K562 (cell line): Measurements from ENCODE around the gene ARID5B. TPM values are rescaled to one million over a fixed set of nuclear protein-coding genes. Genes with fewer than 3 reads are reported as not detected.

Source experiments
- ATAC-seq: fragments of 200-7000 bp; cut with Tn5 transposase; 3 replicates; pipeline ENCODE4 v1.9.1; 2020; ENCODE audit warnings: moderate library complexity
- BruUV-seq: library from RNA; stranded (reverse); fragments of 400-500 nt; replicated peaks from 2 replicates; lab custom pipeline; 2021; lab: Mats Ljungman, UMichigan
- CTCF ChIA-PET: fragments of 300-600 bp; formaldehyde crosslinking; extraction: SDS; loops from one replicate; lab custom pipeline; 2021; ENCODE audit warnings: low intra/inter-chr PET ratio; lab: Yijun Ruan, JAX
- POLR2A ChIA-PET: fragments of 300-600, 350-650 bp; sonication (Branson Sonifier 250); formaldehyde crosslinking; extraction: SDS; loops from one replicate; lab custom pipeline; 2021; ENCODE audit warnings: antibody characterized with exemption, inconsistent platforms; lab: Yijun Ruan, JAX
- DNase-seq, 4 experiments: peaks; one replicate each; pipeline versions ENCODE4 v3.0.0 to v3.0.0-alpha.2; 2011 to 2018; ENCODE audit warnings: low spot score in 3 of 4, mixed read lengths in 3 of 4; ENCODE audit errors: extremely low read depth in 1 of 4
- FAIRE-seq: peaks from 2 replicates; lab custom pipeline; 2011; peaks lifted over from hg19 to GRCh38; lab: Jason Lieb, UNC
- H2AFZ ChIP-seq: 2 replicates; pipeline ENCODE4 v1.6.0; 2011; ENCODE audit warnings: low read depth, low read length, control low read depth, inconsistent platforms
- H3K27ac ChIP-seq: fragments of 200-600 bp; 3 replicates; pipeline ENCODE4 v1.8.0; 2011; ENCODE audit warnings: low read depth, mild to moderate bottlenecking, control low read depth, inconsistent platforms, low read length, moderate library complexity, mixed read lengths; ENCODE audit errors: extremely low read depth
- H3K27me3 ChIP-seq, 2 experiments: fragments of 300-600 bp in 1 of 2; 2 replicates in 1 of 2; 3 replicates in 1 of 2; pipeline versions ENCODE4 v1.6.0 to v1.8.0; 2011; ENCODE audit warnings: inconsistent platforms in 2 of 2, low read length in 2 of 2, mild to moderate bottlenecking in 1 of 2, mixed read lengths in 1 of 2, moderate library complexity in 1 of 2; ENCODE audit not compliant: control insufficient read depth in 2 of 2, insufficient read depth in 2 of 2
- H3K36me3 ChIP-seq: fragments of 300-600 bp; 3 replicates; pipeline ENCODE4 v1.8.0; 2011; ENCODE audit warnings: mild to moderate bottlenecking, low read length, inconsistent platforms; ENCODE audit not compliant: control insufficient read depth, insufficient read depth
- H3K4me1 ChIP-seq, 2 experiments: fragments of 200-600 bp in 1 of 2; replicated peaks in 1 of 2; 2 replicates in 1 of 2; 3 replicates in 1 of 2; pipeline versions ENCODE4 v1.5.1 to v1.8.0; 2011; ENCODE audit warnings: inconsistent platforms in 2 of 2, low read length in 2 of 2, mild to moderate bottlenecking in 1 of 2, mixed read lengths in 1 of 2, moderate library complexity in 1 of 2; ENCODE audit not compliant: control insufficient read depth in 2 of 2, insufficient read depth in 2 of 2
- H3K4me2 ChIP-seq: 2 replicates; pipeline ENCODE4 v1.6.1; 2011; ENCODE audit warnings: low read length, control low read depth, inconsistent platforms, mixed read lengths; ENCODE audit not compliant: insufficient read depth
- H3K4me3 ChIP-seq: fragments of 200-600 bp; sonication (generic), shearing (Covaris generic); 2 replicates; pipeline ENCODE4 v1.5.1; 2016; ENCODE audit warnings: control low read depth, inconsistent platforms
- H3K79me2 ChIP-seq: fragments of 200-600 bp; 3 replicates; pipeline ENCODE4 v1.8.0; 2011; ENCODE audit warnings: low read length, inconsistent platforms; ENCODE audit not compliant: control insufficient read depth, insufficient read depth
- H3K9ac ChIP-seq, 2 experiments: 2 replicates each; pipeline versions ENCODE4 v1.6.0 to v1.6.1; 2011; ENCODE audit warnings: low read depth in 2 of 2, low read length in 2 of 2, control low read depth in 1 of 2, inconsistent platforms in 1 of 2, mild to moderate bottlenecking in 1 of 2, mixed read lengths in 1 of 2; ENCODE audit not compliant: insufficient read depth in 1 of 2
- H3K9me1 ChIP-seq: one replicate; pipeline ENCODE4 v1.6.0; 2011; ENCODE audit warnings: inconsistent platforms, mild to moderate bottlenecking, low read length, moderate library complexity; ENCODE audit not compliant: control insufficient read depth, insufficient read depth
- H3K9me3 ChIP-seq: replicated peaks from 2 replicates; pipeline ENCODE4 v1.5.1; 2011; ENCODE audit warnings: low read depth, low read length, inconsistent platforms; ENCODE audit not compliant: control insufficient read depth, insufficient read depth
- H4K20me1 ChIP-seq: replicated peaks from 2 replicates; pipeline ENCODE4 v1.6.1; 2011; ENCODE audit warnings: low read length, inconsistent platforms, mixed read lengths; ENCODE audit not compliant: control insufficient read depth, insufficient read depth
- ATF1 ChIP-seq, 2 experiments: fragments of 450-650 bp in 1 of 2; IDR thresholded peaks; 2 replicates each; pipeline ENCODE4 v1.6.1; 2016; ENCODE audit warnings: missing compliant biosample characterization in 1 of 2, missing genetic modification characterization in 1 of 2
- BDP1 ChIP-seq: IDR thresholded peaks from 3 replicates; pipeline ENCODE4 v1.6.1; 2011; ENCODE audit not compliant: insufficient read length, insufficient read depth
- COPS2 ChIP-seq: fragments of 450-650 bp; conservative IDR thresholded peaks from 2 replicates; pipeline ENCODE4 v1.6.1; 2016; ENCODE audit warnings: mild to moderate bottlenecking, moderate library complexity
- MBD2 ChIP-seq: sonication (generic); IDR thresholded peaks from 2 replicates; pipeline ENCODE4 v1.6.1; 2016; ENCODE audit warnings: low read depth, borderline replicate concordance
- MEIS2 ChIP-seq: fragments of 450-650 bp; IDR thresholded peaks from 2 replicates; pipeline ENCODE4 v1.6.1; 2014; ENCODE audit warnings: mild to moderate bottlenecking; ENCODE audit not compliant: partially characterized antibody
- NELFE ChIP-seq: IDR thresholded peaks from 2 replicates; pipeline ENCODE4 v1.6.1; 2011; ENCODE audit warnings: mild to moderate bottlenecking; ENCODE audit not compliant: insufficient read depth, insufficient read length
- PHF21A ChIP-seq: fragments of 450-650 bp; IDR thresholded peaks from 2 replicates; pipeline ENCODE4 v1.6.1; 2017; ENCODE audit warnings: low read depth, borderline replicate concordance
- PHF8 ChIP-seq: fragments of 200-600 bp; sonication (generic); IDR thresholded peaks from 2 replicates; pipeline ENCODE4 v1.6.1; 2012; ENCODE audit warnings: mixed run types, mild to moderate bottlenecking, inconsistent platforms, low read length, moderate library complexity, borderline replicate concordance
- PTBP1 ChIP-seq: fragments of 200-400 bp; formaldehyde crosslinking; IDR thresholded peaks from 2 replicates; pipeline ENCODE4 v1.6.1; 2017; ENCODE audit warnings: low read depth, low read length
- RBM14 ChIP-seq: fragments of 200-400 bp; formaldehyde crosslinking; IDR thresholded peaks from 2 replicates; pipeline ENCODE4 v1.6.1; 2018; ENCODE audit warnings: low read depth, mild to moderate bottlenecking, low read length, moderate library complexity, borderline replicate concordance; ENCODE audit not compliant: insufficient read depth
- SP1 ChIP-seq: sonication (generic); formaldehyde crosslinking; IDR thresholded peaks from 2 replicates; pipeline ENCODE4 v1.8.1; 2022; ENCODE audit warnings: mild to moderate bottlenecking, missing genetic modification reagents
- UBTF ChIP-seq, 2 experiments: IDR thresholded peaks; 2 replicates each; pipeline ENCODE4 v1.6.1; 2012; ENCODE audit warnings: improper control_type of control experiment in 2 of 2, low read depth in 2 of 2, low read length in 2 of 2, borderline replicate concordance in 1 of 2
- ZC3H4 ChIP-seq: sonication (generic); formaldehyde crosslinking; IDR thresholded peaks from 2 replicates; pipeline ENCODE4 v1.9.0; 2021; ENCODE audit warnings: missing genetic modification reagents, borderline replicate concordance
- ZNF76 ChIP-seq: fragments of 250-450 bp; sonication (Bioruptor Pico); IDR thresholded peaks from 2 replicates; pipeline ENCODE4 v1.4.0; 2020; ENCODE audit warnings: mild to moderate bottlenecking, moderate library complexity, borderline replicate concordance
- ZNF79 ChIP-seq: fragments of 250-450 bp; sonication (Bioruptor Pico); IDR thresholded peaks from 2 replicates; pipeline ENCODE4 v1.4.0; 2020; ENCODE audit warnings: low read depth, mild to moderate bottlenecking, moderate library complexity
- WGBS: fragments of 100-300 bp; shearing (Covaris generic); methylation state at CpG from one replicate; pipeline ENCODE4 v1.1.6; 2016; ENCODE audit warnings: low coverage, mixed read lengths; ENCODE audit not compliant: insufficient coverage; ENCODE audit errors: missing lambda C conversion rate; 5-methylcytosine and 5-hydroxymethylcytosine counted together
- in situ Hi-C: fragments of 300-500 bp; cut with MboI; formaldehyde crosslinking; loops from 4 replicates; pipeline ENCODE4 v1.15.0; 2018; ENCODE audit warnings: inconsistent platforms, mixed read lengths
- intact Hi-C: fragments of 100-400 bp; cut with micrococcal nuclease; formaldehyde crosslinking; loops from 2 replicates; pipeline ENCODE4 v1.14.2; 2022
- polyA plus RNA-seq, 8 experiments: library from polyadenylated mRNA; depleted of rRNA in 4 of 8; stranded (reverse) in 5 of 8; unstranded in 3 of 8; fragments of >200 nt; fragmentation: Nextera tagmentation in 2 of 8; fragmentation: Illumina TruSeq in 1 of 8; extraction: Ambion mirVana in 2 of 8; extraction: Trizol in 1 of 8; gene quantifications; 2 replicates each; pipeline versions ENCODE4 v1.2.1 to v1.2.3, GENCODE V29; 2011 to 2014; ENCODE audit warnings: inconsistent platforms in 1 of 8, missing spikeins in 1 of 8
- total RNA-seq, 7 experiments: library from RNA; depleted of rRNA in 6 of 7; stranded (reverse); fragments of >200 nt in 6 of 7; fragmentation: Illumina TruSeq in 2 of 7; extraction: Trizol in 2 of 7; gene quantifications; 2 replicates each; pipeline versions ENCODE4 v1.2.1 to v1.2.3, GENCODE V29; 2011 to 2021; ENCODE audit warnings: low replicate concordance in 1 of 7

ARID5B gene
- total and polyA plus RNA-seq, 9 of the 15 experiments (the other 6 are each of a cell fraction or from before 2014, with no cell fraction given) = 0.48 to 1.6 (median 0.80) TPM

- ATAC-seq (no peak), FAIRE-seq (no peak), DNase-seq (no peak)
- Histone ChIP-seq H4K20me1 (no peaks in the 10 kb centered on the region), H2AFZ (no peak overlapping the region), H3K27ac (no peak overlapping the region), H3K79me2 (no peaks in the 10 kb centered on the region), H3K27me3 (peaks cover 3 to 9% of the 10 kb centered on the region in 2 experiments; a peak in 2 of 5 replicates), H3K4me3 (no peak overlapping the region), H3K9me3 (no peaks in the 10 kb centered on the region), H3K4me2 (no peak overlapping the region), H3K4me1 (no peaks in the 10 kb centered on the region), H3K9ac (no peak overlapping the region)
- ChIA-PET CTCF (no interaction called here), POLR2A (no interaction called here)
- BruUV-seq = no TSS peak
- 14% methylated on average over 7 of the region's 7 CpGs for WGBS
- intact Hi-C loops = no loop called here
- TF ChIP-seq MEIS2 (no peak), PHF8 (no peak), UBTF (IDR thresholded peaks at IDR 0.05; ENCODE audit: borderline replicate concordance in 1 of 2, low read depth in 2 of 2, low read length in 2 of 2) (no peak), COPS2 (no peak), ZNF79 (CRISPR knock-in tag) (no peak), RBM14 (no peak), ZNF76 (CRISPR knock-in tag) (no peak), NELFE (no peak), PHF21A (no peak), ATF1 (CRISPR knock-in tag; IDR thresholded peaks at IDR 0.05) (no peak), ATF1 (tag; IDR thresholded peaks at IDR 0.05) (no peak), BDP1 (no peak), PTBP1 (no peak), MBD2 (no peak), ZC3H4 (CRISPR knock-in tag) (no peak), SP1 (CRISPR knock-in tag) (no peak)
- TF ChIP-seq, all 486 proteins: peak for 0
- in situ Hi-C loops = no loop called here
- Histone ChIP-seq H3K9me1 (no peaks in the 10 kb centered on the region), H3K36me3 (no peaks in the 10 kb centered on the region)
Observed at GRCh38 chr10:62034096-62034640, 132.7 kb downstream of the ARID5B start.
